HepG2 (cell line): Measurements from ENCODE around the gene ETS2.

ENCODE experiments used
- BHLHE40 ChIP-seq: IDR thresholded peaks from 2 replicates; pipeline ENCODE4 v1.6.1; 2011; ENCODE audit warnings: low read length, improper control_type of control experiment
- NCOA1 ChIP-seq: sonication (generic); formaldehyde crosslinking; IDR thresholded peaks from 2 replicates; pipeline ENCODE4 v1.9.0; 2021; ENCODE audit warnings: missing genetic modification reagents
- POLR2A ChIP-seq, 2 experiments: IDR thresholded peaks; 2 replicates each; pipeline ENCODE4 v1.6.1; 2011; ENCODE audit warnings: low read depth in 2 of 2, low read length in 2 of 2, mild to moderate bottlenecking in 1 of 2, moderate library complexity in 1 of 2; ENCODE audit not compliant: insufficient read depth in 1 of 2
- TARDBP ChIP-seq: sonication (generic); formaldehyde crosslinking; IDR thresholded peaks from 2 replicates; pipeline ENCODE4 v1.8.0; 2022; ENCODE audit warnings: mild to moderate bottlenecking, missing genetic modification reagents
- ZNF230 ChIP-seq: sonication (generic); formaldehyde crosslinking; IDR thresholded peaks from 2 replicates; pipeline ENCODE4 v1.4.0; 2020; ENCODE audit warnings: mild to moderate bottlenecking, missing genetic modification reagents

DNA sequence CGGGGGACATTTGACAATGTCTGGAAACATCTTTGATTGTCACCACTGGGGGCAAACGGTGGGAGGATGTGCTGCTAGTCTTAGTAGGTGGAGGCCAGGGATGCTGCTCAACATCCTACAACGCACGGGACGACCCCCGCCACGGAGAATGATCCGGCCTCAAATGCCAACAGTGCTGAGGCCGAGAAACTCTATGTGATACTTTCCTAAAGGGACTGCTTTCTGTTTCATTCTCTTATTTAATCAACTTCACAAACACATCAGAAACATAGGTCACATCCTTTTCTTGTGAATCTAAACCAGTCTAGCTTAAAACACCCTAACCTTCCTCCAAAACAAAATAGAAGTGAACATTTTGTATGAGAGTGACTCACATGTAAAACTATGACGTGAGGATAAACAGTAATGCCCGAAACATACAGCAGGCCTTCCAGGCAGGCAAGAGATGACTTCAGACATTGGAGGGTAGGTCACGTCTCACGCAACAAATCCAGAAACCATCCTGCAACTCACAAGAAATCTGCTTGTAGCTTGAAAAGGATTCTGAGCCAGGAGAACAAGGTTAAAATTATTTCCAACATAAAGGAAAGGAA is 37.2 kb upstream of the ETS2 start:
- TF ChIP-seq TARDBP (CRISPR knock-in tag) (no peak), ZNF230 (CRISPR knock-in tag) (no peak), NCOA1 (CRISPR knock-in tag) (no peak), POLR2A (IDR thresholded peaks at IDR 0.05; ENCODE audit: insufficient read depth in 1 of 2, low read depth in 2 of 2, low read length in 2 of 2) (no peak), BHLHE40 (no peak)
